ENCODE results near the gene SPATA19. TPM values are rescaled to one million over a fixed set of nuclear protein-coding genes. Genes with fewer than 3 reads are reported as not detected.

SPATA19 gene
- total and polyA plus RNA-seq, 11 donors, result not detected

- no peak for TF ChIP-seq POLR2A (IDR thresholded peaks at IDR 0.05)
- TF ChIP-seq, protein P1, sequence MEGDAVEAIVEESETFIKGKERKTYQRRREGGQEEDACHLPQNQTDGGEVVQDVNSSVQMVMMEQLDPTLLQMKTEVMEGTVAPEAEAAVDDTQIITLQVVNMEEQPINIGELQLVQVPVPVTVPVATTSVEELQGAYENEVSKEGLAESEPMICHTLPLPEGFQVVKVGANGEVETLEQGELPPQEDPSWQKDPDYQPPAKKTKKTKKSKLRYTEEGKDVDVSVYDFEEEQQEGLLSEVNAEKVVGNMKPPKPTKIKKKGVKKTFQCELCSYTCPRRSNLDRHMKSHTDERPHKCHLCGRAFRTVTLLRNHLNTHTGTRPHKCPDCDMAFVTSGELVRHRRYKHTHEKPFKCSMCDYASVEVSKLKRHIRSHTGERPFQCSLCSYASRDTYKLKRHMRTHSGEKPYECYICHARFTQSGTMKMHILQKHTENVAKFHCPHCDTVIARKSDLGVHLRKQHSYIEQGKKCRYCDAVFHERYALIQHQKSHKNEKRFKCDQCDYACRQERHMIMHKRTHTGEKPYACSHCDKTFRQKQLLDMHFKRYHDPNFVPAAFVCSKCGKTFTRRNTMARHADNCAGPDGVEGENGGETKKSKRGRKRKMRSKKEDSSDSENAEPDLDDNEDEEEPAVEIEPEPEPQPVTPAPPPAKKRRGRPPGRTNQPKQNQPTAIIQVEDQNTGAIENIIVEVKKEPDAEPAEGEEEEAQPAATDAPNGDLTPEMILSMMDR (IDR thresholded peaks at IDR 0.05), result no peak
- no peak overlapping the region for H3K27ac ChIP-seq
- intact Hi-C loops (cut with DNase I), result no loop called here
- no peak for ATAC-seq
- WGBS, 4 donors, result 86 to 95% (median 87%) methylated on average over 7 of the region's 7 CpGs
- H3K9me3 ChIP-seq, result peaks cover 0 to 10% (median 0%) of the 10 kb centered on the region in 12 donors
- H3K4me3 ChIP-seq, result no peak overlapping the region
- no peak for DNase-seq
- H3K27me3 ChIP-seq, result peaks cover 0 to 16% (median 0%) of the 10 kb centered on the region in 9 donors
- no peaks in the 10 kb centered on the region for H3K36me3 ChIP-seq
- peaks cover 0 to 5% (median 0%) of the 10 kb centered on the region in 12 donors for H3K4me1 ChIP-seq
Measured at GRCh38 chr11:133840479-133840941, 4.8 kb downstream of the SPATA19 start.

- H3K27ac ChIP-seq, result no peak overlapping the region
- H3K4me1 ChIP-seq, result peaks cover 0 to 6% (median 0%) of the 10 kb centered on the region in 12 donors
- peaks cover 0 to 10% (median 0%) of the 10 kb centered on the region in 12 donors for H3K9me3 ChIP-seq
- ATAC-seq (peak in 3 of 4 donors; percentile 6 to 27 (median 20)), DNase-seq (no peak)
- no peaks in the 10 kb centered on the region for H3K36me3 ChIP-seq
- 54 to 67% (median 60%) methylated on average over 11 to 12 of the region's 12 CpGs for WGBS, 4 donors
- peaks cover 0 to 16% (median 0%) of the 10 kb centered on the region in 9 donors for H3K27me3 ChIP-seq
- intact Hi-C loops (cut with DNase I), result loop anchor here in 9 of 10 donors (1.0 to 10.0 kb wide), 9 partner anchors 311 to 758 kb away; no protein-coding TSS in a partner anchor
- H3K4me3 ChIP-seq, result no peak overlapping the region
- TF ChIP-seq, protein P1 (IDR thresholded peaks at IDR 0.05), result no peak
- no peak for TF ChIP-seq POLR2A (IDR thresholded peaks at IDR 0.05)
Measured at GRCh38 chr11:133835593-133836548, 9.4 kb downstream of the SPATA19 start.

DNA sequence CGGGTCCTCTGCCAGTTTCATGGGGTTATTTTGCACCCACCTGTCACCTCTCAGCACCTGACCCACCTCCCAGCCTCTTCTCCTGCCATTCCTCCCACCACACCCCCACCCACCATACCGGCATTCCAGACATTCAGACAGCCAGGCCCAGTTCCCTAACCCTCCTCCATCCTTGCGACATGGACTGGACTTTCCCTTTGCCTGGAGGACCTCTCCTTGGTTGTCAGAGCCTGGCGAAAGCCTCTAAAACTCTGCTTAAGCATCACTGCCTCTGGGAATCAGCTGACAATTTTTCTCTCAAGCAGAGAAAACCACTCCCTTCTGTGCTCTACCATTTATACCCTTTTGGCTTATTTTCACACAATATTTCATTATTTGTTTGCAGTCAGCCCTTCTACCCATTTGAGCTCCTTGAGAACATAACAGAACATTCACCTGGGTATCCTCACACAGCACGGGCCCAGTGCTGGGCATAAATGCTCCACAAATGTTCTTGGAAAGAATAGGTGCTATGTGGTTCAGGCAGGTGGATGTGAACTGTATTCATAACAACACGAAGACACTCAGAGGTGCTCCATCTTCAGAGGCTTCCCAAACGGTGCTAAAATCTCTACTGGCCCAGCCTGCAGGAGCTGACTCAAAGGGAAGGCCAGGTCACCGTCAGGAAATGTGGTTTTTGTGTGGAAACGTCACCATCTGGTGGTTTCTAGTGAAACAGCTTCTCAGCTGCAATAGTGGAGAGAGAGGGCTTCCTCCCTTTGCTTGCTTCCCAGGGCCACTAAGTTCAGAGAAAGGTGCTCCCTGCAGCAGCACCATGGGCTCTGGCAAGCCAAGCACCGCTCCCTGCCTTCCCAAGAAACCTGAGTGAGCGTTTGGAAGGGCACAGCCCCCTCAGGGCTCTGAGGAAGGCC, 10.4 kb downstream of the SPATA19 start:
- H3K27me3 ChIP-seq, result peaks cover 0 to 16% (median 0%) of the 10 kb centered on the region in 9 donors
- TF ChIP-seq, protein P1 (IDR thresholded peaks at IDR 0.05), result peak; percentile 16 to 75 (median 65)
- TF ChIP-seq POLR2A (IDR thresholded peaks at IDR 0.05), result no peak
- intact Hi-C loops (cut with DNase I), result loop anchor here (1.0 to 10.0 kb wide), 9 partner anchors 310 to 757 kb away; no protein-coding TSS in a partner anchor
- no peak overlapping the region for H3K4me3 ChIP-seq
- peaks cover 0 to 6% (median 0%) of the 10 kb centered on the region in 12 donors for H3K4me1 ChIP-seq
- H3K27ac ChIP-seq, result no peak overlapping the region
- ATAC-seq (peak in 3 of 4 donors; percentile 69 to 90 (median 85)), DNase-seq (peak in 2 of 5 donors; percentile 44 to 50)
- WGBS, 4 donors, result 39 to 52% (median 44%) methylated on average over 11 of the region's 11 CpGs
- no peaks in the 10 kb centered on the region for H3K36me3 ChIP-seq
- H3K9me3 ChIP-seq, result peaks cover 0 to 10% (median 0%) of the 10 kb centered on the region in 12 donors

All from heart left ventricle (tissue), 16 donors.